ENCODE data around the gene TNNI3.
"Not testable (repeated sequence)": the region's sequence is repeated elsewhere in the genome, so short reads cannot be mapped to it uniquely, and the experiment has no call there.

The TNNI3 gene

GRCh38 chr19:55157064-55157908, at the start of gene TNNI3:
Gene TNNI3 (minus strand): TSS chr19:55157732. CDS start chr19:55157589, 143 bp downstream.
- no peak for DNase-seq (ENCODE audit: low spot score)

- peak; percentile 98 for DNase-seq (ENCODE audit: low spot score)
Measured at GRCh38 chr19:55206664-55207500, 49.4 kb upstream of the TNNI3 start.

- DNase-seq (ENCODE audit: low spot score) = not testable (repeated sequence)
Measured at GRCh38 chr19:55202199-55202598, 44.7 kb upstream of the TNNI3 start.

- DNase-seq (ENCODE audit: low spot score) = no peak
Measured at GRCh38 chr19:55199620-55200204, 42.2 kb upstream of the TNNI3 start.

- DNase-seq (ENCODE audit: low spot score) = no peak
Measured at GRCh38 chr19:55198651-55199050, 41.1 kb upstream of the TNNI3 start.

- DNase-seq (ENCODE audit: low spot score) = no peak
Measured at GRCh38 chr19:55197528-55197927, 40.0 kb upstream of the TNNI3 start.

GRCh38 chr19:55196803-55197202, 39.3 kb upstream of the TNNI3 start:
- DNase-seq (ENCODE audit: low spot score) = no peak

- DNase-seq (ENCODE audit: low spot score) = no peak
Measured at GRCh38 chr19:55193481-55193880, 35.9 kb upstream of the TNNI3 start.

GRCh38 chr19:55189403-55189835, 31.9 kb upstream of the TNNI3 start:
- no peak for DNase-seq (ENCODE audit: low spot score)

- DNase-seq (ENCODE audit: low spot score) = no peak
Measured at GRCh38 chr19:55188625-55189024, 31.1 kb upstream of the TNNI3 start.

- DNase-seq (ENCODE audit: low spot score) = no peak
Measured at GRCh38 chr19:55186080-55186479, 28.5 kb upstream of the TNNI3 start.

- no peak for DNase-seq (ENCODE audit: low spot score)
Measured at GRCh38 chr19:55181740-55182139, 24.2 kb upstream of the TNNI3 start.

- DNase-seq (ENCODE audit: low spot score) = peak; percentile 97
Measured at GRCh38 chr19:55179606-55180484, 22.3 kb upstream of the TNNI3 start, which contains the start of gene SYT5. Gene SYT5 (minus strand): TSS chr19:55180289. CDS start chr19:55179041, 1,248 bp downstream.

- DNase-seq (ENCODE audit: low spot score) = peak; percentile 89
Measured at GRCh38 chr19:55178781-55179599, 21.5 kb upstream of the TNNI3 start.

GRCh38 chr19:55176076-55176475, 18.5 kb upstream of the TNNI3 start:
- no peak for DNase-seq (ENCODE audit: low spot score)

GRCh38 chr19:55175117-55175867, 17.8 kb upstream of the TNNI3 start:
- peak; percentile 61 for DNase-seq (ENCODE audit: low spot score)

- no peak for DNase-seq (ENCODE audit: low spot score)
Measured at GRCh38 chr19:55174425-55175116, 17.0 kb upstream of the TNNI3 start.

GRCh38 chr19:55173714-55174409, 16.3 kb upstream of the TNNI3 start:
- peak; percentile 82 for DNase-seq (ENCODE audit: low spot score)
